HG03378 (cell line): Measurements from ENCODE around the gene CCDC102B.
"Not testable (repeated sequence)": the region's sequence is repeated elsewhere in the genome, so short reads cannot be mapped to it uniquely, and the experiment has no call there.

ENCODE experiments used
- ATAC-seq: cut with Tn5 transposase; IDR thresholded peaks from one replicate; pipeline ENCODE4 v1.9.1; 2021; ENCODE audit warnings: mild to moderate bottlenecking, moderate library complexity; ENCODE audit not compliant: unreplicated experiment

Gene CCDC102B

GRCh38 chr18:68797871-68798270, at the start of gene CCDC102B:
Gene CCDC102B, plus strand, starts transcription at chr18:68798080. Its CDS starts 38,684 bp downstream, at chr18:68836764.
- ATAC-seq: no peak

- no peak for ATAC-seq
These were observed 40.8 kb upstream of the CCDC102B start for GRCh38 chr18:68757126-68757525.

- no peak for ATAC-seq
These were observed 38.6 kb upstream of the CCDC102B start for GRCh38 chr18:68759308-68759707.

- ATAC-seq: no peak
These were observed 34.8 kb upstream of the CCDC102B start for GRCh38 chr18:68763083-68763482.

- ATAC-seq: no peak
These were observed 33.9 kb upstream of the CCDC102B start for GRCh38 chr18:68764016-68764415.

GRCh38 chr18:68766433-68766832, 31.4 kb upstream of the CCDC102B start:
- no peak for ATAC-seq

GRCh38 chr18:68769461-68769860, 28.4 kb upstream of the CCDC102B start:
- no peak for ATAC-seq

GRCh38 chr18:68772268-68772667, 25.6 kb upstream of the CCDC102B start:
- ATAC-seq: no peak

- ATAC-seq: no peak
These were observed 19.5 kb upstream of the CCDC102B start for GRCh38 chr18:68778280-68778886.

GRCh38 chr18:68779169-68779568, 18.7 kb upstream of the CCDC102B start:
- ATAC-seq: no peak

GRCh38 chr18:68780802-68781635, 16.9 kb upstream of the CCDC102B start:
- ATAC-seq: no peak

- no peak for ATAC-seq
These were observed 14.4 kb upstream of the CCDC102B start for GRCh38 chr18:68783506-68783905.

- no peak for ATAC-seq
These were observed 13.8 kb upstream of the CCDC102B start for GRCh38 chr18:68784071-68784470.

- not testable (repeated sequence) for ATAC-seq
These were observed 7.6 kb upstream of the CCDC102B start for GRCh38 chr18:68790290-68790689.

- no peak for ATAC-seq
These were observed 6.1 kb upstream of the CCDC102B start for GRCh38 chr18:68791801-68792200.

GRCh38 chr18:68793951-68794350, 3.9 kb upstream of the CCDC102B start:
- ATAC-seq: no peak

- no peak for ATAC-seq
These were observed 767 bp upstream of the CCDC102B start for GRCh38 chr18:68796936-68797690.

GRCh38 chr18:68800075-68800474, 2.2 kb downstream of the CCDC102B start:
- ATAC-seq: no peak

GRCh38 chr18:68803356-68803755, 5.5 kb downstream of the CCDC102B start:
- no peak for ATAC-seq

- no peak for ATAC-seq
These were observed 19.7 kb downstream of the CCDC102B start for GRCh38 chr18:68817584-68817983.

- ATAC-seq: no peak
These were observed 20.7 kb downstream of the CCDC102B start for GRCh38 chr18:68818584-68818983.

GRCh38 chr18:68822926-68823325, 25.0 kb downstream of the CCDC102B start:
- ATAC-seq: no peak
